MM.1S (cell line): ENCODE results near the gene TMEM135.

Experiments
- EZH2 ChIP-seq: fragments of 300-600 bp; sonication (generic); optimal IDR thresholded peaks from 2 replicates; pipeline ENCODE3; 2017; ENCODE audit warnings: low read depth, mild to moderate bottlenecking, antibody characterized with exemption, low read length, mixed read lengths
- EZH2phosphoT487 ChIP-seq: fragments of 300-600 bp; sonication (generic); IDR thresholded peaks from 2 replicates; pipeline ENCODE4 v1.6.1; 2018; ENCODE audit warnings: antibody characterized with exemption, low read length
- TF ChIP-seq, protein P1 (sequence below): fragments of 300-600 bp; sonication (generic); IDR thresholded peaks from 2 replicates; pipeline ENCODE4 v1.5.1; 2016; ENCODE audit warnings: antibody characterized with exemption, low read length, mixed read lengths

DNA sequence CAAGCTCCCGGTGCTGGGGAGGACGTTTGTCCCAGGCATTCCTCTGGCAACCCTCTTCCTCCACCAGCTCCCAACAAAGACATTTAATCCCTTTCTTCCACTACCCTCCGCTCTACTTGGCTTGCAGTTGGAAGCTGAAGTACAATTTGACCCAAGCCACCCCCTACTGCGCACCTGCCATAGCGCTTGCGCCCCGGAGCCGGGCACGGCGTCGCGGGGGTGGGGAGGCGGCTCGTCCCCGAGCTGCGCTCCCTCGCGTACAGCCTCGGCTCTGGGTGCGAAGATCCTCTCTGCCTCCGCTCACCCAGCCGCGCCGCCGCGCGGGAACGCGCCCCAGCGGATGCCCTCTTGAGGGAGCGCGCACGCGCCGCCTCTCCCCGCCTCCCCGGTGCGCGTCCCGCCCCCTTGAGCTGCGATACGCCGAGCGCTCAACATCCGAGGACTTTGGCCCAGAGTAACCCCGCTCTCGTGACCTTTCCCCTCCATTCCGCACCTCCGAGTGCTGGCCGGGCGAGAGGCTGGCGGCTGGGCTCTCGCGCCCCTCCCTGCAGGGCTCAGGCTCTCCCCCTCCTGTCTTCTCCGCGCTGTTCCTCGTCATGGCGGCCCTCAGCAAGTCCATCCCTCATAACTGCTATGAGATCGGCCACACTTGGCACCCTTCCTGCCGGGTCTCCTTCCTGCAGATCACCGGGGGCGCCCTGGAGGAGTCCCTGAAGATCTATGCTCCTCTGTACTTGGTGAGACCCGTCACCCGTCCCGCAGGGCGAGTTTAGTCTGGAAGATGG, at the start of gene TMEM135:
- TF ChIP-seq, protein P1, sequence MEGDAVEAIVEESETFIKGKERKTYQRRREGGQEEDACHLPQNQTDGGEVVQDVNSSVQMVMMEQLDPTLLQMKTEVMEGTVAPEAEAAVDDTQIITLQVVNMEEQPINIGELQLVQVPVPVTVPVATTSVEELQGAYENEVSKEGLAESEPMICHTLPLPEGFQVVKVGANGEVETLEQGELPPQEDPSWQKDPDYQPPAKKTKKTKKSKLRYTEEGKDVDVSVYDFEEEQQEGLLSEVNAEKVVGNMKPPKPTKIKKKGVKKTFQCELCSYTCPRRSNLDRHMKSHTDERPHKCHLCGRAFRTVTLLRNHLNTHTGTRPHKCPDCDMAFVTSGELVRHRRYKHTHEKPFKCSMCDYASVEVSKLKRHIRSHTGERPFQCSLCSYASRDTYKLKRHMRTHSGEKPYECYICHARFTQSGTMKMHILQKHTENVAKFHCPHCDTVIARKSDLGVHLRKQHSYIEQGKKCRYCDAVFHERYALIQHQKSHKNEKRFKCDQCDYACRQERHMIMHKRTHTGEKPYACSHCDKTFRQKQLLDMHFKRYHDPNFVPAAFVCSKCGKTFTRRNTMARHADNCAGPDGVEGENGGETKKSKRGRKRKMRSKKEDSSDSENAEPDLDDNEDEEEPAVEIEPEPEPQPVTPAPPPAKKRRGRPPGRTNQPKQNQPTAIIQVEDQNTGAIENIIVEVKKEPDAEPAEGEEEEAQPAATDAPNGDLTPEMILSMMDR: no peak
- TF ChIP-seq EZH2 (no peak), EZH2phosphoT487 (no peak)
